SK-N-SH treated with all-trans-retinoic acid at 6 μM for 48 hours (cell line): ENCODE results near the gene PRKG1.

Experiments used
- ATAC-seq: fragments of 200-7000 bp; cut with Tn5 transposase; 3 replicates; pipeline ENCODE4 v1.9.1; 2020; ENCODE audit warnings: mild to moderate bottlenecking, moderate library complexity
- ARNTL ChIP-seq: fragments of 450-650 bp; formaldehyde crosslinking; IDR thresholded peaks from 2 replicates; pipeline ENCODE4 v1.5.0; 2020; ENCODE audit warnings: low read depth, mild to moderate bottlenecking, moderate library complexity, borderline replicate concordance
- BACH2 ChIP-seq: fragments of 250-450 bp; sonication (Bioruptor Pico); IDR thresholded peaks from 2 replicates; pipeline ENCODE4 v1.9.0; 2021; ENCODE audit warnings: mild to moderate bottlenecking, borderline replicate concordance
- CREB5 ChIP-seq: fragments of 250-450 bp; sonication (Bioruptor Pico); IDR thresholded peaks from 2 replicates; pipeline ENCODE4 v1.5.1; 2020; ENCODE audit warnings: low read depth, mild to moderate bottlenecking, moderate library complexity
- CSDC2 ChIP-seq: fragments of 250-450 bp; sonication (Bioruptor Pico); IDR thresholded peaks from 2 replicates; pipeline ENCODE4 v1.5.0; 2020; ENCODE audit warnings: mild to moderate bottlenecking, moderate library complexity
- CSRNP3 ChIP-seq: fragments of 250-450 bp; sonication (Bioruptor Pico); IDR thresholded peaks from 2 replicates; pipeline ENCODE4 v1.5.1; 2021; ENCODE audit warnings: mild to moderate bottlenecking, moderate library complexity
- ESRRG ChIP-seq: fragments of 250-450 bp; sonication (Bioruptor Pico); IDR thresholded peaks from 2 replicates; pipeline ENCODE4 v1.6.1; 2021; ENCODE audit warnings: mild to moderate bottlenecking
- GLIS3 ChIP-seq: fragments of 250-450 bp; sonication (Bioruptor Pico); IDR thresholded peaks from 2 replicates; pipeline ENCODE4 v1.5.0; 2020; ENCODE audit warnings: mild to moderate bottlenecking, moderate library complexity
- ISL1 ChIP-seq: fragments of 250-450 bp; sonication (Bioruptor Pico); IDR thresholded peaks from 2 replicates; pipeline ENCODE4 v2.1.2; 2022; ENCODE audit warnings: mild to moderate bottlenecking, moderate library complexity
- PPARA ChIP-seq: fragments of 250-450 bp; sonication (Bioruptor Pico); IDR thresholded peaks from 2 replicates; pipeline ENCODE4 v1.5.0; 2020; ENCODE audit warnings: mild to moderate bottlenecking, borderline replicate concordance
- RARB ChIP-seq: fragments of 250-450 bp; sonication (Bioruptor Pico); IDR thresholded peaks from 2 replicates; pipeline ENCODE4 v1.8.0; 2021; ENCODE audit warnings: mild to moderate bottlenecking, moderate library complexity
- SNAI2 ChIP-seq: fragments of 250-450 bp; sonication (Bioruptor Pico); IDR thresholded peaks from 2 replicates; pipeline ENCODE4 v1.5.0; 2020; ENCODE audit warnings: mild to moderate bottlenecking, moderate library complexity
- TCF4 ChIP-seq: fragments of 250-450 bp; sonication (Bioruptor Pico); IDR thresholded peaks from 2 replicates; pipeline ENCODE4 v1.8.0; 2021; ENCODE audit warnings: mild to moderate bottlenecking, moderate library complexity, borderline replicate concordance
- TOX ChIP-seq: fragments of 250-450 bp; sonication (Bioruptor Pico); IDR thresholded peaks from 2 replicates; pipeline ENCODE4 v1.8.0; 2021; ENCODE audit warnings: mild to moderate bottlenecking, moderate library complexity, borderline replicate concordance
- TSHZ2 ChIP-seq: fragments of 250-450 bp; sonication (Bioruptor Pico); IDR thresholded peaks from 2 replicates; pipeline ENCODE4 v1.5.0; 2020; ENCODE audit warnings: mild to moderate bottlenecking, moderate library complexity
- ZC3H10 ChIP-seq: fragments of 250-450 bp; sonication (Bioruptor Pico); IDR thresholded peaks from 2 replicates; pipeline ENCODE4 v1.5.1; 2021; ENCODE audit warnings: mild to moderate bottlenecking, moderate library complexity
- ZFP3 ChIP-seq: fragments of 250-450 bp; sonication (Bioruptor Pico); IDR thresholded peaks from 2 replicates; pipeline ENCODE4 v1.5.0; 2020; ENCODE audit warnings: mild to moderate bottlenecking, moderate library complexity
- ZFP30 ChIP-seq: fragments of 450-650 bp; formaldehyde crosslinking; IDR thresholded peaks from 2 replicates; pipeline ENCODE4 v1.5.0; 2022; ENCODE audit warnings: mild to moderate bottlenecking, moderate library complexity
- ZNF565 ChIP-seq: fragments of 450-650 bp; formaldehyde crosslinking; conservative IDR thresholded peaks from 2 replicates; pipeline ENCODE4 v1.5.0; 2020; ENCODE audit warnings: low read depth, mild to moderate bottlenecking, moderate library complexity
- ZNF70 ChIP-seq: fragments of 450-650 bp; formaldehyde crosslinking; IDR thresholded peaks from 2 replicates; pipeline ENCODE4 v1.5.0; 2020; ENCODE audit warnings: mild to moderate bottlenecking, moderate library complexity
- ZNF8 ChIP-seq: fragments of 450-650 bp; formaldehyde crosslinking; IDR thresholded peaks from 2 replicates; pipeline ENCODE4 v1.5.0; 2020; ENCODE audit warnings: mild to moderate bottlenecking, moderate library complexity
- TF ChIP-seq, protein P1 (sequence below): fragments of 250-450 bp; sonication (Bioruptor Pico); IDR thresholded peaks from 2 replicates; pipeline ENCODE4 v1.8.0; 2020; ENCODE audit warnings: mild to moderate bottlenecking, moderate library complexity, borderline replicate concordance
- TF ChIP-seq, protein P2 (sequence below): fragments of 250-450 bp; sonication (Bioruptor Pico); IDR thresholded peaks from 2 replicates; pipeline ENCODE4 v1.8.0; 2021; ENCODE audit warnings: low read depth, mild to moderate bottlenecking, moderate library complexity, borderline replicate concordance

PRKG1 gene

DNA sequence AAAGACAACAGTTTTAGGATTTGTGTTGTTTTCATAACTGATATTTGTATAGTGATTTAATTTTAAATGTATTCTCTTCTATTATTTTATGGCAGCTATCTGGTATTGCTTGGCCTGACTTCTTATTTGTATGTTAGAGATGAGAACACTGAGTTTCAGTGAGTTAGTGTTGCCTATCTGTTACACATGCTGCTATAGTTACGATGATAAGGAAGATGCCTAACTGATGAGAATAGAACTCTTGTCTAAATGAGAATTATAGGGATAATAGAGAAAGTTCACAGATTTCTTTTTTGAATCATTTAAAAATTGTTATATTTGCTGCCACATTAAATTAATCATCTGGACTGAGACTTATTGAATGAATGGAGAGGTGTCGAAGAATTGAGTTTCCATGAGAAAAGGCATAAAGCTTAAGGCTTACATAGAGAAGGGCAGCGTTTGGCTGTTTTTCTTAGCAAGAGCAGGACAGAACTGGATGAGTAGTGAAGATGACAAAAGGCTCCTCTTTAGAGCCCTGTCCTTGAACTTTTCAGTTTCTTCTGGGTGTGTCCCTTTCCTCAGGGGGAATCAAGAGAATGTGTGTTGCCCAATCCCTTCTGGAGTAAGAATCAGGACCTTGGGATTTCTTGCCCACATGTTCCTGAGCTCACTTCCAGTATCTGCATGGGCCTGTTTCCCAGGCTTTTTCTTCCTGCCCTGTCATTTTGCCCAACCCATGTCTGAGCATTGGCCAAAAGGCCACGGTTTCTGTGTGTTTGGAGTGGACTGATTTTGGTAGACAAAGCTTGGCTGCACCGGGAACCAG, 820.7 kb downstream of the PRKG1 start:
- TF ChIP-seq RARB (CRISPR knock-in tag) (no peak), CSRNP3 (CRISPR knock-in tag) (no peak), PPARA (CRISPR knock-in tag) (no peak), TCF4 (no peak), ISL1 (CRISPR knock-in tag) (no peak), CSDC2 (CRISPR knock-in tag) (no peak), TSHZ2 (no peak), ZC3H10 (CRISPR knock-in tag) (no peak), ARNTL (no peak), TOX (CRISPR knock-in tag) (no peak), ZFP3 (CRISPR knock-in tag) (no peak), GLIS3 (CRISPR knock-in tag) (no peak), BACH2 (no peak), ZNF565 (CRISPR knock-in tag) (no peak), ESRRG (CRISPR knock-in tag) (no peak), SNAI2 (no peak), ZNF8 (CRISPR knock-in tag) (no peak), ZNF70 (CRISPR knock-in tag) (no peak), CREB5 (CRISPR knock-in tag) (no peak)
- TF ChIP-seq, protein P1, sequence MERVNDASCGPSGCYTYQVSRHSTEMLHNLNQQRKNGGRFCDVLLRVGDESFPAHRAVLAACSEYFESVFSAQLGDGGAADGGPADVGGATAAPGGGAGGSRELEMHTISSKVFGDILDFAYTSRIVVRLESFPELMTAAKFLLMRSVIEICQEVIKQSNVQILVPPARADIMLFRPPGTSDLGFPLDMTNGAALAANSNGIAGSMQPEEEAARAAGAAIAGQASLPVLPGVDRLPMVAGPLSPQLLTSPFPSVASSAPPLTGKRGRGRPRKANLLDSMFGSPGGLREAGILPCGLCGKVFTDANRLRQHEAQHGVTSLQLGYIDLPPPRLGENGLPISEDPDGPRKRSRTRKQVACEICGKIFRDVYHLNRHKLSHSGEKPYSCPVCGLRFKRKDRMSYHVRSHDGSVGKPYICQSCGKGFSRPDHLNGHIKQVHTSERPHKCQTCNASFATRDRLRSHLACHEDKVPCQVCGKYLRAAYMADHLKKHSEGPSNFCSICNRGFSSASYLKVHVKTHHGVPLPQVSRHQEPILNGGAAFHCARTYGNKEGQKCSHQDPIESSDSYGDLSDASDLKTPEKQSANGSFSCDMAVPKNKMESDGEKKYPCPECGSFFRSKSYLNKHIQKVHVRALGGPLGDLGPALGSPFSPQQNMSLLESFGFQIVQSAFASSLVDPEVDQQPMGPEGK (CRISPR knock-in tag) = no peak
- no peak for ATAC-seq

DNA sequence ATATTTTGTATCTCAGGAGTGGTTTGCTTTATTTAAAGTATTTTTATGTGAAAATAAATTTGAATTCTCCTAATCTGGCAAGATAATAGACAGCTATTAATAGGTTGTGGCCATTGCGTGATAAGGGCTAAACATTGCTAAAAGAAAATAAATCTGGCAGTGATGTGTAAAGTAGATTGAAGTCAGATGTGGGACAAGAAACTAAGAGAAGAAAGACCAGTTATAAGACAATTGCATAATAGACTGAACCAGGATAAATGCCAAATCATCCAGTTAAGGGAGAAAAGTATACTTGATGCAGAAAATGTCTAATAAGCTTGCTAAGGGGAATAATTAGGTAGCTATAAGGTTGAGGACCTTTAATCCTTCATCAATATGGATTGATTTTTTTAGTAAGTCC, 822.6 kb downstream of the PRKG1 start:
- TF ChIP-seq ZFP30 (CRISPR knock-in tag) = no peak
- peak; percentile 26 for TF ChIP-seq ISL1 (CRISPR knock-in tag)
- TF ChIP-seq SNAI2 = no peak
- no peak for TF ChIP-seq CSDC2 (CRISPR knock-in tag)
- TF ChIP-seq, protein P1 (CRISPR knock-in tag) = no peak
- no peak for TF ChIP-seq TCF4
- no peak for TF ChIP-seq ZNF565 (CRISPR knock-in tag)
- TF ChIP-seq RARB (CRISPR knock-in tag) = no peak
- peak; percentile 31; the same call in 1 of the 3 replicates for ATAC-seq

GRCh38 chr10:51897560-51897959, 823.3 kb downstream of the PRKG1 start:
- ATAC-seq = no peak
- TF ChIP-seq ZNF8 (CRISPR knock-in tag) (no peak), CSRNP3 (CRISPR knock-in tag) (no peak), CREB5 (CRISPR knock-in tag) (no peak), ARNTL (no peak), BACH2 (no peak), GLIS3 (CRISPR knock-in tag) (no peak), ZNF565 (CRISPR knock-in tag) (no peak), ZNF70 (CRISPR knock-in tag) (no peak), PPARA (CRISPR knock-in tag) (no peak), CSDC2 (CRISPR knock-in tag) (no peak), RARB (CRISPR knock-in tag) (no peak), ESRRG (CRISPR knock-in tag) (no peak), ZC3H10 (CRISPR knock-in tag) (no peak)
- TF ChIP-seq, protein P2, sequence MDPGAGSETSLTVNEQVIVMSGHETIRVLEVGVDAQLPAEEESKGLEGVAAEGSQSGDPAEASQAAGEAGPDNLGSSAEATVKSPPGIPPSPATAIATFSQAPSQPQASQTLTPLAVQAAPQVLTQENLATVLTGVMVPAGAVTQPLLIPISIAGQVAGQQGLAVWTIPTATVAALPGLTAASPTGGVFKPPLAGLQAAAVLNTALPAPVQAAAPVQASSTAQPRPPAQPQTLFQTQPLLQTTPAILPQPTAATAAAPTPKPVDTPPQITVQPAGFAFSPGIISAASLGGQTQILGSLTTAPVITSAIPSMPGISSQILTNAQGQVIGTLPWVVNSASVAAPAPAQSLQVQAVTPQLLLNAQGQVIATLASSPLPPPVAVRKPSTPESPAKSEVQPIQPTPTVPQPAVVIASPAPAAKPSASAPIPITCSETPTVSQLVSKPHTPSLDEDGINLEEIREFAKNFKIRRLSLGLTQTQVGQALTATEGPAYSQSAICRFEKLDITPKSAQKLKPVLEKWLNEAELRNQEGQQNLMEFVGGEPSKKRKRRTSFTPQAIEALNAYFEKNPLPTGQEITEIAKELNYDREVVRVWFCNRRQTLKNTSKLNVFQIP (CRISPR knock-in tag) = no peak
